Stimulated activated CD8-positive, alpha-beta memory T cell treated with anti-CD3 and anti-CD28 coated beads, Interleukin-12 subunit alpha, Interleukin-12 subunit beta, amount 100 ng/mL, for 4 hours (primary cell): ENCODE data around the gene FBLN2.

Experiments
- DNase-seq: peaks from one replicate; pipeline ENCODE4 v3.0.0-alpha.2; 2020; ENCODE audit warnings: low read depth

The FBLN2 gene

GRCh38 chr3:13567684-13568514 lies 19.0 kb downstream of the FBLN2 start:
- no peak for DNase-seq

- no peak for DNase-seq
Measured at GRCh38 chr3:13568515-13569028, 19.6 kb downstream of the FBLN2 start.

GRCh38 chr3:13569201-13569600 lies 20.3 kb downstream of the FBLN2 start:
- DNase-seq = no peak

- DNase-seq = no peak
Measured at GRCh38 chr3:13569641-13570390, 20.9 kb downstream of the FBLN2 start.

GRCh38 chr3:13570391-13571194 lies 21.7 kb downstream of the FBLN2 start:
- no peak for DNase-seq

- no peak for DNase-seq
Measured at GRCh38 chr3:13571264-13571663, 22.3 kb downstream of the FBLN2 start.

GRCh38 chr3:13571831-13572750 lies 23.2 kb downstream of the FBLN2 start:
- DNase-seq = no peak

GRCh38 chr3:13572926-13573623 lies 24.1 kb downstream of the FBLN2 start:
- no peak for DNase-seq

- DNase-seq = no peak
Measured at GRCh38 chr3:13574083-13574797, 25.3 kb downstream of the FBLN2 start.

- no peak for DNase-seq
Measured at GRCh38 chr3:13574798-13575451, 26.0 kb downstream of the FBLN2 start.

- no peak for DNase-seq
Measured at GRCh38 chr3:13575459-13576061, 26.6 kb downstream of the FBLN2 start.

- DNase-seq = no peak
Measured at GRCh38 chr3:13577181-13578121, 28.5 kb downstream of the FBLN2 start.

- DNase-seq = no peak
Measured at GRCh38 chr3:13578251-13578650, 29.3 kb downstream of the FBLN2 start.

GRCh38 chr3:13579063-13579462 lies 30.1 kb downstream of the FBLN2 start:
- DNase-seq = no peak

- no peak for DNase-seq
Measured at GRCh38 chr3:13580256-13581023, 31.5 kb downstream of the FBLN2 start.

GRCh38 chr3:13581485-13582365 lies 32.8 kb downstream of the FBLN2 start:
- DNase-seq = no peak
